ENCODE results near the gene PSMA3.

DNA sequence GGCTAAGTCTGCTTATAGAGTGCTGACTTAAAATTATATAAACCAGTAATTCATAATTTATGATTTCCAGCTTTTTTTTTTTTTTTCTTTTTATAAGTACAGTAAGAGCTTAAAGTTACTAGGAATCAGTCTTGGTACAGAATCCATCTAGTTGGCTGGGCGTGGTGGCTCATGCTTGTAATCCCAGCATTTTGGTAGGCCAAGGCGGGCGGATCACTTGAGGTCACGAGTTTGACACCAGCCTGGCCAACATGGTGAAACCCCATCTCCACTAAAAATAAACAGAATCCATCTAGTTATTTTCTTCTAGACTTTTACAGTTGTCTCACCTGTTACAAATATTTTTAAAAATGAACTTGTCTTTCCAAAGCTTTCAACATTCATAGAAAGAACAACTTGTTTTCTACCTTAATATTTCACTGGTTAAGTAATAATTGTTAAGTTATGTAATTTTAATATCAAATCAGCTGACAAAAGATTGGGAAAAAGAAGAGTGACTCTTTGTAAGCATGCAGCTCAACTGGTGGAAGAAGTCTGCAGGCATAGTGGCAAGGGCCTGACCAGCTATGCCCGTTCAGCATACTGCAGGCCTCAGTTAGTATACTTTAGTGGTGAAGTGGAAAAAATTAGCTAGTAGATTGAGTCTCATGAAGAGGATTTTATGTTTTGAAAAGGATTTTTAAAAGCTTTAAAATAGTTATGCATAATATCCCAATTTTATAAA, 17.4 kb upstream of the PSMA3 start:
- no peak for TF ChIP-seq POLR2A (IDR thresholded peaks at IDR 0.05)
- TF ChIP-seq, protein P1, sequence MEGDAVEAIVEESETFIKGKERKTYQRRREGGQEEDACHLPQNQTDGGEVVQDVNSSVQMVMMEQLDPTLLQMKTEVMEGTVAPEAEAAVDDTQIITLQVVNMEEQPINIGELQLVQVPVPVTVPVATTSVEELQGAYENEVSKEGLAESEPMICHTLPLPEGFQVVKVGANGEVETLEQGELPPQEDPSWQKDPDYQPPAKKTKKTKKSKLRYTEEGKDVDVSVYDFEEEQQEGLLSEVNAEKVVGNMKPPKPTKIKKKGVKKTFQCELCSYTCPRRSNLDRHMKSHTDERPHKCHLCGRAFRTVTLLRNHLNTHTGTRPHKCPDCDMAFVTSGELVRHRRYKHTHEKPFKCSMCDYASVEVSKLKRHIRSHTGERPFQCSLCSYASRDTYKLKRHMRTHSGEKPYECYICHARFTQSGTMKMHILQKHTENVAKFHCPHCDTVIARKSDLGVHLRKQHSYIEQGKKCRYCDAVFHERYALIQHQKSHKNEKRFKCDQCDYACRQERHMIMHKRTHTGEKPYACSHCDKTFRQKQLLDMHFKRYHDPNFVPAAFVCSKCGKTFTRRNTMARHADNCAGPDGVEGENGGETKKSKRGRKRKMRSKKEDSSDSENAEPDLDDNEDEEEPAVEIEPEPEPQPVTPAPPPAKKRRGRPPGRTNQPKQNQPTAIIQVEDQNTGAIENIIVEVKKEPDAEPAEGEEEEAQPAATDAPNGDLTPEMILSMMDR (IDR thresholded peaks at IDR 0.05): no peak
